GM18867 (cell line): ENCODE results near the gene NME9.
"Not testable (repeated sequence)": the region's sequence is repeated elsewhere in the genome, so short reads cannot be mapped to it uniquely, and the experiment has no call there.

Experiments
- ATAC-seq: cut with Tn5 transposase; IDR thresholded peaks from one replicate; pipeline ENCODE4 v1.9.1; 2021; ENCODE audit warnings: mild to moderate bottlenecking, moderate library complexity; ENCODE audit not compliant: unreplicated experiment

The NME9 gene

GRCh38 chr3:138329127-138329983 lies at the start of gene NME9:
Gene NME9, minus strand, starts transcription at chr3:138329851. Its CDS starts 516 bp downstream, at chr3:138329335.
- peak; percentile 81 for ATAC-seq

- no peak for ATAC-seq
These were observed 49.3 kb upstream of the NME9 start for GRCh38 chr3:138378990-138379389.

GRCh38 chr3:138378331-138378730 lies 48.7 kb upstream of the NME9 start:
- ATAC-seq: no peak

GRCh38 chr3:138377804-138378203 lies 48.2 kb upstream of the NME9 start:
- no peak for ATAC-seq

- ATAC-seq: not testable (repeated sequence)
These were observed 47.6 kb upstream of the NME9 start for GRCh38 chr3:138377212-138377611.

GRCh38 chr3:138376663-138377062 lies 47.0 kb upstream of the NME9 start:
- ATAC-seq: no peak

GRCh38 chr3:138375447-138375846 lies 45.8 kb upstream of the NME9 start:
- no peak for ATAC-seq

GRCh38 chr3:138374573-138375134 lies 45.0 kb upstream of the NME9 start:
- no peak for ATAC-seq

- ATAC-seq: no peak
These were observed 44.1 kb upstream of the NME9 start for GRCh38 chr3:138373736-138374094.

- ATAC-seq: no peak
These were observed 43.6 kb upstream of the NME9 start for GRCh38 chr3:138373087-138373735.

- peak; percentile 100 for ATAC-seq
These were observed 41.7 kb upstream of the NME9 start for GRCh38 chr3:138371070-138371965.

- no peak for ATAC-seq
These were observed 40.7 kb upstream of the NME9 start for GRCh38 chr3:138370321-138370720.

- ATAC-seq: no peak
These were observed 39.7 kb upstream of the NME9 start for GRCh38 chr3:138369151-138369900.

GRCh38 chr3:138367911-138368310 lies 38.3 kb upstream of the NME9 start:
- ATAC-seq: no peak

GRCh38 chr3:138367326-138367850 lies 37.7 kb upstream of the NME9 start:
- ATAC-seq: no peak

GRCh38 chr3:138366006-138366759 lies 36.5 kb upstream of the NME9 start:
- no peak for ATAC-seq

- ATAC-seq: no peak
These were observed 35.6 kb upstream of the NME9 start for GRCh38 chr3:138365253-138365555.

GRCh38 chr3:138364356-138365252 lies 35.0 kb upstream of the NME9 start:
- ATAC-seq: no peak
